Measurements from ENCODE around the gene SYK.

SYK gene

DNA sequence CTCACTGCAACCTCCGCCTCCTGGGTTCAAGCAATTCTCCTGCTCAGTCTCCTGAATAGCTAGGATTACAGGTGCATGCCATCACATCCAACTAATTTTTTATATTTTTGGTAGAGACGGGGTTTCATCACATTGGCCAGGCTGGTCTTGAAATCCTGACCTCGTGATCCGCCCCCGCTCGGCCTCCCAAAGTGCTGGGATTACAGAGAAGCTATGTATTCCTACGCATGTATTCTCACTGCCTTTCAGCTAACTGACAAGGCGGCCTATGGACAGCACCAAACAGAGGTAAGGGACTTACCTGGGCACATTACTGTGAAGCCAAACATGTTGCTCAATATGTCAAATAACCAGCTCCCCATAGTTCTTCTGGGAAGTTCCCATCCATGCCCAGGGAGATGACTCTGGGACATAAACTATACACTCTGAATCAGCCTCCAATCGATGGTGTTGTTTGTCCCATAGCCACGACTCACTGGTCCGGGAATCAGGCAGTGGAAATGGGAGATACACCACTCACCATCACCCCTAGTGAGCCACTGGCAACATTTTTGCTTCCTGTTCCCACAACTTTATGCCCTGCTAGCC is 114.6 kb downstream of the SYK start:
- no peaks in the 10 kb centered on the region for H3K4me1 ChIP-seq (ENCODE audit: control insufficient read depth, insufficient read depth, low read length)
- H3K9me3 ChIP-seq (ENCODE audit: control insufficient read depth, insufficient read depth, low read length) = no peaks in the 10 kb centered on the region
- H3K4me3 ChIP-seq (ENCODE audit: low read depth, low read length) = no peak overlapping the region
- no peak overlapping the region for H3K9ac ChIP-seq (ENCODE audit: low read depth, low read length)
- no peaks in the 10 kb centered on the region for H3K36me3 ChIP-seq (ENCODE audit: control insufficient read depth, insufficient read depth, low read length)
- peaks cover 2% of the 10 kb centered on the region for H3K27me3 ChIP-seq (ENCODE audit: control insufficient read depth, insufficient read depth, low read length)

GRCh38 chr9:90919883-90920282 is 118.3 kb downstream of the SYK start:
- no peak overlapping the region for H3K9ac ChIP-seq (ENCODE audit: low read depth, low read length)
- H3K4me3 ChIP-seq (ENCODE audit: low read depth, low read length) = no peak overlapping the region
- no peaks in the 10 kb centered on the region for H3K36me3 ChIP-seq (ENCODE audit: control insufficient read depth, insufficient read depth, low read length)
- H3K9me3 ChIP-seq (ENCODE audit: control insufficient read depth, insufficient read depth, low read length) = no peaks in the 10 kb centered on the region
- H3K4me1 ChIP-seq (ENCODE audit: control insufficient read depth, insufficient read depth, low read length) = no peaks in the 10 kb centered on the region
- H3K27me3 ChIP-seq (ENCODE audit: control insufficient read depth, insufficient read depth, low read length) = no peaks in the 10 kb centered on the region

GRCh38 chr9:90921104-90921503 is 119.5 kb downstream of the SYK start:
- H3K4me1 ChIP-seq (ENCODE audit: control insufficient read depth, insufficient read depth, low read length) = no peaks in the 10 kb centered on the region
- no peaks in the 10 kb centered on the region for H3K36me3 ChIP-seq (ENCODE audit: control insufficient read depth, insufficient read depth, low read length)
- no peaks in the 10 kb centered on the region for H3K27me3 ChIP-seq (ENCODE audit: control insufficient read depth, insufficient read depth, low read length)
- no peaks in the 10 kb centered on the region for H3K9me3 ChIP-seq (ENCODE audit: control insufficient read depth, insufficient read depth, low read length)
- no peak overlapping the region for H3K4me3 ChIP-seq (ENCODE audit: low read depth, low read length)
- no peak overlapping the region for H3K9ac ChIP-seq (ENCODE audit: low read depth, low read length)

DNA sequence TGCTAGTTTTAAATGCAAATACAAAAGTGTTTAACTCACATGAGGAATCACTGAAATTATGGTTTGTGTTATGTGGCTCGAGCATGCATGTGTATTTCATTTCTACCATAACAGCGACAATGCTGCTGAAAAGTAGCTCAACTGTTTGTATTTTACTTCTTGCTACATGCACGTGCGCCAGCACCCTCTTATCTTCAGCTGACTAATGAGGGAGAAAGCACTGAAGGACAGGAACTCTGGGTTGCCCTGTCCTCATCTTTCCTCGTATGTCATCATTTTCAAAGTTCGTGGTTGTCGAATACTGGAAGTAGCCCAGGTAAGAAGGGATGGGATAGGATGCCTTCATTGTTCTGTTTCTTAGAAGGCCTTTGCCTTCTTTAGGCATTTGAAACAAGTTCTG is 120.3 kb downstream of the SYK start:
- Histone ChIP-seq H3K9me3 (ENCODE audit: control insufficient read depth, insufficient read depth, low read length) (no peaks in the 10 kb centered on the region), H3K27me3 (ENCODE audit: control insufficient read depth, insufficient read depth, low read length) (no peaks in the 10 kb centered on the region), H3K9ac (ENCODE audit: low read depth, low read length) (no peak overlapping the region), H3K4me1 (ENCODE audit: control insufficient read depth, insufficient read depth, low read length) (no peaks in the 10 kb centered on the region), H3K4me3 (ENCODE audit: low read depth, low read length) (no peak overlapping the region), H3K36me3 (ENCODE audit: control insufficient read depth, insufficient read depth, low read length) (no peaks in the 10 kb centered on the region)

DNA sequence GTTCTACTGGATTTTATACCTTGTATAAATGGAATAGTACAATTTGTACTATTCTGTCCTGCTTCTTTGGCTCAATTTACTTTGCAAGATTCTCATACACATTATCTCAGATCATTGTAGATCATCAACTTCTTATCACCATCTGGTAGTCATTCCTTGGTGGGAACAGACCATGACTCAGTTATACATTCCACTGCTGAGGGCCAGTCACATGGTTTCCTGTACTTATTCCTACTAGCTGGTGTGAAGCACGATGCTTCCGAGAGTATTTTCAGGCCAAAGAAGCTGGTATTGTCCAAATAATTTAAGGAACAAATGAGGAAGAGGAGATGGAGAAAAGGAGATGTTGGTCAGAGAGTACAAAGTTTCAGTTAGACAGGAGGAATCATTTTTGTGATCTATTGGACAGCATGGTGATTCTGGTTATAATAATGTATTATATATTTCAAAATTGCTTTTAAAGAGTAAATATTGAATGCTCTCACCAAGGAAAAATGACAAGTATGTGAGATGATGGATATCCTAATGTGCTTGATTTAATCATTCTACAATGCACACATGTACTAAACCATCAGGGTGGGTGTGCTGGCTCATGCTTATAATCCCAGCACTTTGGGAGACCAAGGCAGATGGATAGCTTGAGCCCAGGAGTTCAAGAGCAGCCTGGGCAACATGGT is 124.1 kb downstream of the SYK start:
- no peaks in the 10 kb centered on the region for H3K9me3 ChIP-seq (ENCODE audit: control insufficient read depth, insufficient read depth, low read length)
- H3K36me3 ChIP-seq (ENCODE audit: control insufficient read depth, insufficient read depth, low read length) = no peaks in the 10 kb centered on the region
- H3K9ac ChIP-seq (ENCODE audit: low read depth, low read length) = no peak overlapping the region
- no peaks in the 10 kb centered on the region for H3K27me3 ChIP-seq (ENCODE audit: control insufficient read depth, insufficient read depth, low read length)
- no peak overlapping the region for H3K4me3 ChIP-seq (ENCODE audit: low read depth, low read length)
- no peaks in the 10 kb centered on the region for H3K4me1 ChIP-seq (ENCODE audit: control insufficient read depth, insufficient read depth, low read length)

GRCh38 chr9:90926936-90927335 is 125.3 kb downstream of the SYK start:
- Histone ChIP-seq H3K27me3 (ENCODE audit: control insufficient read depth, insufficient read depth, low read length) (no peaks in the 10 kb centered on the region), H3K36me3 (ENCODE audit: control insufficient read depth, insufficient read depth, low read length) (no peaks in the 10 kb centered on the region), H3K4me1 (ENCODE audit: control insufficient read depth, insufficient read depth, low read length) (no peaks in the 10 kb centered on the region), H3K9ac (ENCODE audit: low read depth, low read length) (no peak overlapping the region), H3K4me3 (ENCODE audit: low read depth, low read length) (no peak overlapping the region), H3K9me3 (ENCODE audit: control insufficient read depth, insufficient read depth, low read length) (no peaks in the 10 kb centered on the region)

- no peaks in the 10 kb centered on the region for H3K9me3 ChIP-seq (ENCODE audit: control insufficient read depth, insufficient read depth, low read length)
- no peak overlapping the region for H3K9ac ChIP-seq (ENCODE audit: low read depth, low read length)
- no peaks in the 10 kb centered on the region for H3K4me1 ChIP-seq (ENCODE audit: control insufficient read depth, insufficient read depth, low read length)
- H3K4me3 ChIP-seq (ENCODE audit: low read depth, low read length) = no peak overlapping the region
- no peaks in the 10 kb centered on the region for H3K36me3 ChIP-seq (ENCODE audit: control insufficient read depth, insufficient read depth, low read length)
- no peaks in the 10 kb centered on the region for H3K27me3 ChIP-seq (ENCODE audit: control insufficient read depth, insufficient read depth, low read length)
These were observed 125.9 kb downstream of the SYK start for GRCh38 chr9:90927496-90927895.

DNA sequence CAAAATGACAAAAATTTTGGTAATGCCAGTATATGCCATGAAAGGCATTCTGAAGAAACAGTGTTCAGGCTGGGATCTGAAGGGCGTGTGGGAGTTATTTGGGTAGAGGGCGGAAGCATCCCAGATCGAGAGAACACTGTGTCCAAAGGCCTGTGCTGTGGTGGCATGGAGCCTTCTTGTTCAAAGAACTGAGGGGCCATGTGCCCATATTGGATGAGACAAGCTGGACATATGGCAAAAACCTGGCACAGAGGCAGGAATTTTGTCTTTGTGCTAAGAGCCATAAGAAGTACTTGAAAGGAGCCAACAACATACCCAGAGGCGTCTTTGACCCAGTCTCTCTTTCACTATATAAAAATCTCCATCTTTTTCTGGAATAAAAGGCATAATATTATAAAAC is 128.0 kb downstream of the SYK start:
- no peaks in the 10 kb centered on the region for H3K4me1 ChIP-seq (ENCODE audit: control insufficient read depth, insufficient read depth, low read length)
- H3K27me3 ChIP-seq (ENCODE audit: control insufficient read depth, insufficient read depth, low read length) = no peaks in the 10 kb centered on the region
- H3K9ac ChIP-seq (ENCODE audit: low read depth, low read length) = no peak overlapping the region
- no peaks in the 10 kb centered on the region for H3K9me3 ChIP-seq (ENCODE audit: control insufficient read depth, insufficient read depth, low read length)
- H3K36me3 ChIP-seq (ENCODE audit: control insufficient read depth, insufficient read depth, low read length) = no peaks in the 10 kb centered on the region
- no peak overlapping the region for H3K4me3 ChIP-seq (ENCODE audit: low read depth, low read length)

GRCh38 chr9:90933468-90933867 is 131.8 kb downstream of the SYK start:
- H3K27me3 ChIP-seq (ENCODE audit: control insufficient read depth, insufficient read depth, low read length) = no peaks in the 10 kb centered on the region
- no peak overlapping the region for H3K9ac ChIP-seq (ENCODE audit: low read depth, low read length)
- no peaks in the 10 kb centered on the region for H3K9me3 ChIP-seq (ENCODE audit: control insufficient read depth, insufficient read depth, low read length)
- H3K4me1 ChIP-seq (ENCODE audit: control insufficient read depth, insufficient read depth, low read length) = no peaks in the 10 kb centered on the region
- no peak overlapping the region for H3K4me3 ChIP-seq (ENCODE audit: low read depth, low read length)
- H3K36me3 ChIP-seq (ENCODE audit: control insufficient read depth, insufficient read depth, low read length) = no peaks in the 10 kb centered on the region

DNA sequence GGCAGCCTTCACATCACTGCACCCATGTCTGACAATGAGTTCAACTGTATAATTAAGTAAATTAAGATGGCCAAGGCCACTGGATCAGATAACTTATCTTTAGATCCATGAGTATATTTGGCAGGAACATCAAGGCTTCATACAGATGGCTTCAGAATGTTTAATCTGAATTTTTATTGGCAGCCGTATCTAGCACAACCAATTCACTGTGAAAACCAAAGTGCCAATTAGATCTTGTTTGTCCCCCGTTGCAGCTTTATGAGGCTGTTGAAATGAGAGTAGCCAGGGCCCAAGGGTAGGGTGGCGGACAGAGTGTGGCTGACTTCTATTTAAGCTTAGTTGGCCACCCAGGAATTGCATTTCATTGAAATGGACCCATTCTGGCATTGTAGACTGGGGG is 137.7 kb downstream of the SYK start:
- Histone ChIP-seq H3K4me3 (ENCODE audit: low read depth, low read length) (no peak overlapping the region), H3K9ac (ENCODE audit: low read depth, low read length) (no peak overlapping the region), H3K9me3 (ENCODE audit: control insufficient read depth, insufficient read depth, low read length) (no peaks in the 10 kb centered on the region), H3K27me3 (ENCODE audit: control insufficient read depth, insufficient read depth, low read length) (no peaks in the 10 kb centered on the region), H3K4me1 (ENCODE audit: control insufficient read depth, insufficient read depth, low read length) (no peaks in the 10 kb centered on the region), H3K36me3 (ENCODE audit: control insufficient read depth, insufficient read depth, low read length) (no peaks in the 10 kb centered on the region)

- H3K4me3 ChIP-seq (ENCODE audit: low read depth, low read length) = no peak overlapping the region
- H3K4me1 ChIP-seq (ENCODE audit: control insufficient read depth, insufficient read depth, low read length) = no peaks in the 10 kb centered on the region
These were observed 138.7 kb downstream of the SYK start for GRCh38 chr9:90940280-90940679.

DNA sequence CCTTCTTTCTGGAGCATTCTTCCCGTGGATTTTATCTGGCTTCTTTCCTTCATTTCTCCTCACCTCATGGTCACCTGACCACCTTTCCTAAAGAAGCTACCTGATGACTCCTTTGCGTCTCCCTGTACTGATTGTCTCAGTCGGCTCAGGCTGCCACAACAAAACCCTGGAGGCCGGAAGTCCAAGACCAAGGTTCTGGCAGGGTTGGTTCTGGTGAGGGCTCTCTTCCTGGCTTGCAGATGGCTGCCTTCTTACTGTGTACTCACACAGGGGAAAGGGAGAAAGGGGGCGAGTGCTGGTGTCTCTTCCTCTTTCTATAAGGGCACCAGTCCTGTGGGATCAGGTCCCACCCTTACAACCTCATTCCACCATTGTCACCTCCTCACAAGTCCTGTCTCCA is 140.0 kb downstream of the SYK start:
- H3K4me1 ChIP-seq (ENCODE audit: control insufficient read depth, insufficient read depth, low read length) = no peaks in the 10 kb centered on the region
- H3K9ac ChIP-seq (ENCODE audit: low read depth, low read length) = no peak overlapping the region
- H3K36me3 ChIP-seq (ENCODE audit: control insufficient read depth, insufficient read depth, low read length) = no peaks in the 10 kb centered on the region

More at GRCh38 chr9:90940280-90940679, 138.7 kb downstream of the SYK start:
- H3K9ac ChIP-seq (ENCODE audit: low read depth, low read length) = no peak overlapping the region
- H3K36me3 ChIP-seq (ENCODE audit: control insufficient read depth, insufficient read depth, low read length) = no peaks in the 10 kb centered on the region
- no peaks in the 10 kb centered on the region for H3K27me3 ChIP-seq (ENCODE audit: control insufficient read depth, insufficient read depth, low read length)
- no peaks in the 10 kb centered on the region for H3K9me3 ChIP-seq (ENCODE audit: control insufficient read depth, insufficient read depth, low read length)

More for the DNA sequence above, 140.0 kb downstream of the SYK start:
- no peaks in the 10 kb centered on the region for H3K9me3 ChIP-seq (ENCODE audit: control insufficient read depth, insufficient read depth, low read length)
- no peaks in the 10 kb centered on the region for H3K27me3 ChIP-seq (ENCODE audit: control insufficient read depth, insufficient read depth, low read length)
- no peak overlapping the region for H3K4me3 ChIP-seq (ENCODE audit: low read depth, low read length)
